Eye (tissue), 1 donor: ENCODE measurements around the gene TLR6.

Experiments used
- DNase-seq: peaks from one replicate; pipeline ENCODE4 v3.0.0-alpha.2; 2015

Gene TLR6

GRCh38 chr4:38868059-38868960 is 11.7 kb upstream of the TLR6 start:
- peak; percentile 70 for DNase-seq

- DNase-seq, result peak; percentile 72
These were observed 11.0 kb upstream of the TLR6 start, which contains the start of gene FAM114A1 for GRCh38 chr4:38867478-38868058. Gene FAM114A1, plus strand, starts transcription at chr4:38867806. Its CDS starts 10,273 bp downstream, at chr4:38878079.

GRCh38 chr4:38866973-38867477 is 10.4 kb upstream of the TLR6 start:
- no peak for DNase-seq

- DNase-seq, result no peak
These were observed 8.8 kb upstream of the TLR6 start for GRCh38 chr4:38865445-38865844.

- no peak for DNase-seq
These were observed 5.2 kb upstream of the TLR6 start for GRCh38 chr4:38861791-38862190.

GRCh38 chr4:38860788-38861424 is 4.3 kb upstream of the TLR6 start:
- DNase-seq, result peak; percentile 19

DNA sequence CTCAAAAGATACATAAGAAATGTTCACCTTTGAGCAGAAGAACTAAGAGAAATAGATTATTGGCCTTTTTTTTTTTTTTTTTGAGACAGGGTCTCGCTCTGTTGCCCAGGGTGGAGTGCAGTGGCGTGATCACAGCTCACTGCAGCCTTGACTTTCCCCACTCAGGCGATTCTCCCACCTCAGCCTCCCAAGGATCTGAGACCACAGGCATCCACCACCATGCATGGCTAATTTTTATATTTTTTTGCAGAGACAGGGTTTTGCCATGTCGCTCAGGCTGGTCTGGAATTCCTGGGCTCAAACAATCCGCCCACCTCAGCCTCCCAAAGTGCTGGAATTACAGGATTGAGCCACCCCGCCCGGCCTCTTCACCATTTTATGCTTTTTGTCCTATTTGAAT is 2.9 kb upstream of the TLR6 start:
- DNase-seq, result no peak

DNA sequence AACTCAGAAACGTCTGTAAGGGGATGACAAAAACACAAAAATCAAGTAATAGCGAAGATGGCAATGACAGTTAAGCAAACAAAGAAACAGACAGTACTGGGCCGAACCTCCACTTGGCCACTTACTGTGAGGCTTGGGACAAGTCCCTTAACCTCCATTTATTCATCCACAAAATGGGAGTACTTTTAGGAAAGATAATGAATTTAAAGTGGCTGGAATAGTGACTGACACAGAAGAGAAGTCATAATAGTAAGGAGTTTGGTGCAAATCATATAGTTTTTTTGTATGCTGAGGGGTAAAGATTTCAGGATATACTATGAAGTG is 1.4 kb upstream of the TLR6 start:
- DNase-seq, result no peak

GRCh38 chr4:38857354-38858096 is 908 bp upstream of the TLR6 start:
- DNase-seq, result no peak

DNA sequence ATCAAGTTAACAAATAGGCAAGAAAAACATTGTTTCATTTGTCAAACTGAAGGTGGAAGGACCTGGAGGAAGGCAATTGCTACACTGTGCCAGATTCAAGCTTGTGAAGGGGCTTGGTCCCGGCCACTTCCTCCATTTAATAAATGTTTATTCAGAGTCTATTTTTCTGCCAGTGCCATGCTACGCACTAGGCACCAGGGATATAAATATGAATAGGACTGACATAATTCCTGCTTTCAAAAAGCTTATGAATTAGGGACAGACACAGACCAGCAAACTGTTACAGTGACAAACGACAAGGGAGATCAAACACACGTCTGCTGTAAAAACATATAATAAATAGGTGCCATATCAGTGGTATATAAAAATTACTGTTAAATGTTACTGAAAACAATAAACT is 571 bp downstream of the TLR6 start:
- DNase-seq, result no peak

GRCh38 chr4:38855466-38855865 is 1.2 kb downstream of the TLR6 start:
- DNase-seq, result no peak

GRCh38 chr4:38846015-38846414 is 10.6 kb downstream of the TLR6 start:
- no peak for DNase-seq

- DNase-seq, result no peak
These were observed 13.6 kb downstream of the TLR6 start for GRCh38 chr4:38842994-38843393.

- no peak for DNase-seq
These were observed 18.8 kb downstream of the TLR6 start for GRCh38 chr4:38837849-38838248.

GRCh38 chr4:38837334-38837733 is 19.3 kb downstream of the TLR6 start:
- DNase-seq, result no peak

DNA sequence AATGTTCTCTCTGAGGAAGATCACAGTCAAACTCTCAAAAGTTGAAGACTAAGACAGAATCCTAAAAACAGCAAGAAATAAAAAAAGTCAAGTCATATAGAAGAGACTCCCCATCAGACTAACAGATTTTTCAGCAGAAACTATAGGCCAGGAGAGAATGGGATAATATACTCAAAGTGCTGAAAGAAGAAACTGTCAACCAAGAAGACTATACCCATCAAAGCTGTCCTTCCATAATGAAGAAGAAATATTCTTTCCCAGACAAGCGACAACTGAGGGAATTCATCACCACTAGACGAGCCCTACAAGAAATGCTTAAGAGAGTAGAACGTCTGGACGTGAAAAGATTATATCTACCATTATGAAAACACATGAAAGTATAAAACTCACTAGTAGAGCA is 22.0 kb downstream of the TLR6 start:
- no peak for DNase-seq

DNA sequence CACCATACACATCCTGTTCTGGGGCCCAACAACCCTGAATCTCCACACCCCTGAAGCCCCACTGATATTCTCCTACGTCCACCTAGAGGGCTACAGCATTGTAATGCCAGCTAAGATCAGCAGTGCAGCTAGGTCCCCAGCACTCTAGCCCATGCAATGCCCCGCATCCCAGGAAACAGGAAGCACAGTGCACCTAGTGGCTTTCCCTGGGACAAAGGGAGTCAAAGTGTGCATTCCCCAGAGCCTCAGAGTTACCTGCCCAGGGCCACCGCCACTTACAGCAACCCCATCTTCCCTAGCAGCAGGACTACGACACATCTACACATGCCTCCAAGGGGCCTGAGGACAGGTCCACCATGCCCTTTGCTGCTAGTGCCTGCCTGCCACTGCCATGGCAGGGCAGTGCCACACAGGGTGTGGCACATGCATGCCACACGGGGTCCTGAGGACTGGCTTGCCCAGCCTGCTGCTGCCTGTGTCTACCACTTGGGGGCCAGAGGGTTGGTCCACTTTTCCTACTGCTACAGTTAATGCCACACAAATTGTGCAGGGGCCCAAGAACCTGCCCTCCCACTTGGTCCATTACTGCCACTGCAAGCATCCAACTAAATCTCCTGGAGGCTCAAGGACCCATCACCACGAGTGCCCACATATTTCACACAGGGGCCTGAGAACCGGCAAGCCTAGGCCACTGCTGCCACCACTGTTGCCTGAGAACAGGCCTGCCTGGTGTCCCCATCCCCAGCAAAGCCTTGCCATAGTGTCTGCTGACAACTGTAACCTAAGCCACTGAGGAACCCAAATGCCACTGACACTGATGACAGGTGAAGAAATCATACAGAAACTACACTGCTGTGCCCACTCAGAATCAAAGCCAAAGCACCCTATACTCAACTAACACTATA is 23.7 kb downstream of the TLR6 start:
- DNase-seq, result no peak

DNA sequence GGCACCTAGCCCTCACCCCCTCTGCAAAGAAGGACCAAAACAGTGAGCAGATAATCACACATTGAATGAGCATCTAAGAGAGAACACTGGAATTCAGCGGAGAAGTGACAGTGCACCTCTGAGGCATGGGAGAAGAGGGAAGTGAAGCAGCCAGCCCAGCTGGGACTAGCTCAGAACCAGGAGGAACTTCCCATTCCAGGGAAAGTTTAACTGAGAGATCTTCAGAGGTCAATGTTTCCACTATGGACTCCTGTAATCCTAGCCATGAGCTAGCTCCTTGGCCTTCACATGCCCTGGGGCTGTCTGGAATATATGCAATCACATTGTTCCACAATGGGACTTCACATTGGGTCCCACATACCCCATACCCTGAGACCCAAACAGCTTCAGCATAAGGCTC is 24.4 kb downstream of the TLR6 start:
- DNase-seq, result no peak

DNA sequence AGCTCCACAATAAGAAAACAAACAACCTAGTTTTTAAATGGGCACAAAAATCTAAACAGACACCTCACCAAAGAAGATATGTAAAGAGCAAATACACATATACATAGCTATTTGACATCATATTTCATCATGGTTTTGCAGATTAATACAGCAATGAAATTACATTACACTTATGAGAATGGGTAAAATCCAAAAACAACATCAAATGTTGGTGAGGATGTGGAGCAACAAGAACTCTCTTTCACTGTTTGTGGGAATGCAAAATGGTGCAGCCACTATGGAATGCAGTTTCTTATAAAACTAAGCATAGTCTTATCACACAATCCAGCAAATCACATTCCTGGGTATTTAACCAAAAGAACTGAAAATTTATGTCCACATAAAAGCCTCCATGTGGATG is 25.0 kb downstream of the TLR6 start:
- DNase-seq, result no peak

- no peak for DNase-seq
These were observed 27.4 kb downstream of the TLR6 start for GRCh38 chr4:38829237-38829636.

DNA sequence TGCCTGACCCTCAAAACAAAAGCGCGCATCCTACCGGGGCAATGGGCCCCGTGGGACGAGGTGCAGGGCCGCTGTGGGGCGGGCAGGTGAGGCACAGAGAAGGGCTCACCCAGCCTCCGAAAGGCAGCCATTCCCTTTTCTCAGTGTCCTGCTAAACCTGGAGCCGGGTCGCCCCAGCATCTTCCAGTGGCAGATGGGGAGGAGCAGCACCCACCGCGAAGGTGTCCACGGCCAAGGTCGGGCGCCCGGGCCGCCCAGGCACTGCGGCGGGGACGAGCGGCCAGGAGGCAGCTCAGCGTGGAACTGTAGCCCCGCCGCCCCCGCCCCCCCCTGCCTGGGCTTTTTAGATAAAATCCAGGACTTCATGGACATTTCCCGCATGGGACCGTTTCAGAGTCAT is 32.9 kb downstream of the TLR6 start:
- DNase-seq, result no peak

GRCh38 chr4:38822748-38823303 is 33.8 kb downstream of the TLR6 start:
- no peak for DNase-seq
